Stimulated activated CD8-positive, alpha-beta memory T cell treated with anti-CD3 and anti-CD28 coated beads, Interleukin-4, amount 100 ng/mL, for 1 hour (primary cell): ENCODE data around the gene FOXP2.
"Not testable (repeated sequence)": the region's sequence is repeated elsewhere in the genome, so short reads cannot be mapped to it uniquely, and the experiment has no call there.

ENCODE experiments used
- DNase-seq, 2 donors: peaks; one replicate each; pipeline ENCODE4 v3.0.0-alpha.2; 2020; ENCODE audit warnings: low read depth in 2 of 2, low spot score in 1 of 2

FOXP2 gene

GRCh38 chr7:114414156-114415063 lies at the start of gene FOXP2:
TSS of gene FOXP2 (plus strand) at chr7:114414815. CDS start at chr7:114426512, 11,697 bp downstream.
- no peak for DNase-seq

GRCh38 chr7:114365791-114366190 lies 48.8 kb upstream of the FOXP2 start:
- DNase-seq, result no peak

GRCh38 chr7:114368492-114368891 lies 46.1 kb upstream of the FOXP2 start:
- DNase-seq, result no peak

GRCh38 chr7:114369294-114369693 lies 45.3 kb upstream of the FOXP2 start:
- no peak for DNase-seq

GRCh38 chr7:114372619-114373018 lies 42.0 kb upstream of the FOXP2 start:
- no peak for DNase-seq

GRCh38 chr7:114375907-114376306 lies 38.7 kb upstream of the FOXP2 start:
- DNase-seq, result no peak

GRCh38 chr7:114383946-114384345 lies 30.7 kb upstream of the FOXP2 start:
- DNase-seq, result not testable (repeated sequence)

- DNase-seq, result not testable (repeated sequence)
Observed at GRCh38 chr7:114384346-114384745, 30.3 kb upstream of the FOXP2 start.

GRCh38 chr7:114388021-114388420 lies 26.6 kb upstream of the FOXP2 start:
- no peak for DNase-seq

- no peak for DNase-seq
Observed at GRCh38 chr7:114392686-114393085, 21.9 kb upstream of the FOXP2 start.

GRCh38 chr7:114402876-114403635 lies 11.6 kb upstream of the FOXP2 start:
- no peak for DNase-seq

- no peak for DNase-seq
Observed at GRCh38 chr7:114405427-114405826, 9.2 kb upstream of the FOXP2 start.

- DNase-seq, result no peak
Observed at GRCh38 chr7:114409750-114410149, 4.9 kb upstream of the FOXP2 start.

- no peak for DNase-seq
Observed at GRCh38 chr7:114412548-114412947, 2.1 kb upstream of the FOXP2 start.

GRCh38 chr7:114413761-114414155 lies 857 bp upstream of the FOXP2 start:
- no peak for DNase-seq

- no peak for DNase-seq
Observed at GRCh38 chr7:114415064-114415989, 712 bp downstream of the FOXP2 start.

GRCh38 chr7:114416129-114416990 lies 1.7 kb downstream of the FOXP2 start:
- DNase-seq, result no peak

GRCh38 chr7:114417290-114417689 lies 2.7 kb downstream of the FOXP2 start:
- no peak for DNase-seq

GRCh38 chr7:114418117-114418516 lies 3.5 kb downstream of the FOXP2 start:
- no peak for DNase-seq
